Measurements from ENCODE around the gene PPP4R2.

- TF ChIP-seq POLR2A (IDR thresholded peaks at IDR 0.05; ENCODE audit: control extremely low read depth in 1 of 2, low read depth in 2 of 2, low read length in 2 of 2) = no peak
- TF ChIP-seq POLR2AphosphoS5 (IDR thresholded peaks at IDR 0.05; ENCODE audit: low read depth, low read length) = no peak
- no peak for TF ChIP-seq JUND (IDR thresholded peaks at IDR 0.05; ENCODE audit: low read length)
- TF ChIP-seq TAF1 (IDR thresholded peaks at IDR 0.05; ENCODE audit: low read depth, low read length) = no peak
- TF ChIP-seq EZH2 (IDR thresholded peaks at IDR 0.05; ENCODE audit: low read depth, low read length, severe bottlenecking) = no peak
- TF ChIP-seq CTCF (IDR thresholded peaks at IDR 0.05; ENCODE audit: control extremely low read depth in 1 of 3, insufficient read depth in 1 of 3, low read depth in 1 of 3, low read length in 3 of 3) = no peak
- TF ChIP-seq HDAC2 (IDR thresholded peaks at IDR 0.05; ENCODE audit: borderline replicate concordance in 1 of 2, low read depth in 2 of 2, low read length in 2 of 2) = no peak
- TF ChIP-seq RXRA (IDR thresholded peaks at IDR 0.05; ENCODE audit: insufficient read depth, low read depth, low read length) = no peak
- TF ChIP-seq JUN (IDR thresholded peaks at IDR 0.05; ENCODE audit: low read depth, low read length) = no peak
Observed at GRCh38 chr3:73101881-73102280, 105.3 kb downstream of the PPP4R2 start.

All from H1 (cell line).